ENCODE measurements around the gene TNNC1. TPM values are rescaled to one million over a fixed set of nuclear protein-coding genes. Genes with fewer than 3 reads are reported as not detected.

The TNNC1 gene
- total RNA-seq, 1 donor from 2014 or later: 0.67 TPM

DNA sequence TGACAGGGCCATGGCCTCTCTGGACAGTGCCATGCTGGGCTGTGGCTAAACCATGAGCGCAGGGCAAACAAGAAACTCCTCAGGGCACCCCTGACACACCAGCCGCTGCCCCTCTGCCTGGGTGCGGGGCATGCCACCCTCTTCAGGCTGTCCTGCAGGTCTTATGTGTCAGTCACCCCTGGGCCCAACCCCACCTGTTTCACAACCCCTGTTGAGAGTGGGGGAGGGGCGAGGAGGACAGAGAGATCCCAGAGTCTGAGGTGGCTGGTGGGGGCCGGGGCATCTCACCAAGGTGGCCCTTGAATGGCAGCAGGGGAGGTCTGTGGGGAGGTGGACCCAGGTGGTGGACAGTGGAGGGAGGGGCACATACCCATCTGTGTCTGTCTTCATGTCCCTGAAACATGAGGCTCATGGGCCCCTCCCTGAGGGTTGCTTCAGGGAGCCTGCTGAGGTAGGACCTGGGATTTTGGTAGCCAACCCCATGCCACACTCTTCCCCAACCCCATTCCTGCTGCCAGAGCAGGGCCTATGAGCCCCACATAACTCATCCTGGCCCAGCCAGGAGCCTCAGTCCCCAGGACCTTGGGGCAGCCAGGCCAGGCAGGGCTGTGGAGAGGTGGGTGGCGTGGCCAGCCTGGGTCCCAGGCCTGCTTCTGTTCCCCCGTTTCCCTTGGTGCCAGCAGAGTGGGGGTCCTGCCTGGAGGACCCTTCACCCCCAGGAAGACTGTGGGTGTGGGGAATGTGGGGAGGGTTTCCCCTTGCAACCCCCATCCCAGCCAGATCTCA lies 39.6 kb upstream of the TNNC1 start:
- Mint-ChIP-seq H3K4me3 (ENCODE audit: unreplicated experiment) (no peak overlapping the region), H3K27ac (ENCODE audit: unreplicated experiment) (no peak overlapping the region), H3K9me3 (ENCODE audit: unreplicated experiment) (no peaks in the 10 kb centered on the region), H3K4me1 (ENCODE audit: unreplicated experiment) (peaks cover 73% of the 10 kb centered on the region), H3K27me3 (ENCODE audit: unreplicated experiment) (peaks cover 11% of the 10 kb centered on the region), H3K36me3 (ENCODE audit: low read depth, unreplicated experiment) (peaks cover 28% of the 10 kb centered on the region)
- DNase-seq (ENCODE audit: low spot score): no peak
- TF ChIP-seq, protein P1, sequence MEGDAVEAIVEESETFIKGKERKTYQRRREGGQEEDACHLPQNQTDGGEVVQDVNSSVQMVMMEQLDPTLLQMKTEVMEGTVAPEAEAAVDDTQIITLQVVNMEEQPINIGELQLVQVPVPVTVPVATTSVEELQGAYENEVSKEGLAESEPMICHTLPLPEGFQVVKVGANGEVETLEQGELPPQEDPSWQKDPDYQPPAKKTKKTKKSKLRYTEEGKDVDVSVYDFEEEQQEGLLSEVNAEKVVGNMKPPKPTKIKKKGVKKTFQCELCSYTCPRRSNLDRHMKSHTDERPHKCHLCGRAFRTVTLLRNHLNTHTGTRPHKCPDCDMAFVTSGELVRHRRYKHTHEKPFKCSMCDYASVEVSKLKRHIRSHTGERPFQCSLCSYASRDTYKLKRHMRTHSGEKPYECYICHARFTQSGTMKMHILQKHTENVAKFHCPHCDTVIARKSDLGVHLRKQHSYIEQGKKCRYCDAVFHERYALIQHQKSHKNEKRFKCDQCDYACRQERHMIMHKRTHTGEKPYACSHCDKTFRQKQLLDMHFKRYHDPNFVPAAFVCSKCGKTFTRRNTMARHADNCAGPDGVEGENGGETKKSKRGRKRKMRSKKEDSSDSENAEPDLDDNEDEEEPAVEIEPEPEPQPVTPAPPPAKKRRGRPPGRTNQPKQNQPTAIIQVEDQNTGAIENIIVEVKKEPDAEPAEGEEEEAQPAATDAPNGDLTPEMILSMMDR (IDR thresholded peaks at IDR 0.05; ENCODE audit: unreplicated experiment): no peak

DNA sequence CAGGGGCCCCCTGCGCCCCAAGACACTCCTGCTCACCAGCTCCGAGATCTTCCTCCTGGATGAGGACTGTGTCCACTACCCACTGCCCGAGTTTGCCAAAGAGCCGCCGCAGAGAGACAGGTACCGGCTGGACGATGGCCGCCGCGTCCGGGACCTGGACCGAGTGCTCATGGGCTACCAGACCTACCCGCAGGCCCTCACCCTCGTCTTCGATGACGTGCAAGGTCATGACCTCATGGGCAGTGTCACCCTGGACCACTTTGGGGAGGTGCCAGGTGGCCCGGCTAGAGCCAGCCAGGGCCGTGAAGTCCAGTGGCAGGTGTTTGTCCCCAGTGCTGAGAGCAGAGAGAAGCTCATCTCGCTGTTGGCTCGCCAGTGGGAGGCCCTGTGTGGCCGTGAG lies 38.2 kb upstream of the TNNC1 start:
- Mint-ChIP-seq H3K4me3 (ENCODE audit: unreplicated experiment) (peak overlapping the region; percentile 37), H3K27ac (ENCODE audit: unreplicated experiment) (peak overlapping the region; percentile 92), H3K36me3 (ENCODE audit: low read depth, unreplicated experiment) (peaks cover 25% of the 10 kb centered on the region), H3K27me3 (ENCODE audit: unreplicated experiment) (peaks cover 18% of the 10 kb centered on the region), H3K4me1 (ENCODE audit: unreplicated experiment) (peaks cover 65% of the 10 kb centered on the region), H3K9me3 (ENCODE audit: unreplicated experiment) (no peaks in the 10 kb centered on the region)
- TF ChIP-seq, protein P1 (IDR thresholded peaks at IDR 0.05; ENCODE audit: unreplicated experiment): no peak
- no peak for DNase-seq (ENCODE audit: low spot score)

DNA sequence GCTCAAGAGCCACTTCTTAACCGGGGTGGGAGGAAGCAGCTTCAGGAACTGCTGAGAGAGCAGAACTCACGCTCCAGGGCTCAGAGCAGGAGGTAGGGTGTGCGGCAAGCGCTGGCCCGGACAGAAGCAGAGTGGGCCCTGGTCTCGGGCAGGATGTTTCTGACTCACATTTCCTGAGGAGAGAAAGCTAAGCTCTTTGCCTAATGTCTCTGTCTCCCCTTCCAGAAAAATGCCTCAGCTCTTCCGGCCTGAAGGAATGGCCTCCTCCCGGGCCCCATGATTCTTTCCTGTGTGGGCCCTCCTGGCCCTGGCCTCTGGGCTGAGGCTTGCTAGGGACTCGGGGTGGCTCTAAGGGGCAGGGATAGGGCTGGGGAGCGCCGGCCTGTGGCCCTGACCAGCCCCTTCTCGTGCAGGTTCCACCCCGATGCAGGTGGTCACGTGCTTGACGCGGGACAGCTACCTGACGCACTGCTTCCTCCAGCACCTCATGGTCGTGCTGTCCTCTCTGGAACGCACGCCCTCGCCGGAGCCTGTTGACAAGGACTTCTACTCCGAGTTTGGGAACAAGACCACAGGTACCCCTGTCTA lies 37.2 kb upstream of the TNNC1 start:
- Mint-ChIP-seq H3K4me3 (ENCODE audit: unreplicated experiment) (peak overlapping the region; percentile 80), H3K27ac (ENCODE audit: unreplicated experiment) (peak overlapping the region; percentile 96), H3K27me3 (ENCODE audit: unreplicated experiment) (peaks cover 16% of the 10 kb centered on the region), H3K36me3 (ENCODE audit: low read depth, unreplicated experiment) (peaks cover 31% of the 10 kb centered on the region), H3K9me3 (ENCODE audit: unreplicated experiment) (no peaks in the 10 kb centered on the region), H3K4me1 (ENCODE audit: unreplicated experiment) (peaks cover 56% of the 10 kb centered on the region)
- DNase-seq (ENCODE audit: low spot score): peak; percentile 60
- TF ChIP-seq, protein P1 (IDR thresholded peaks at IDR 0.05; ENCODE audit: unreplicated experiment): no peak

- Mint-ChIP-seq H3K4me3 (ENCODE audit: unreplicated experiment) (peak overlapping the region; percentile 80), H3K4me1 (ENCODE audit: unreplicated experiment) (peaks cover 51% of the 10 kb centered on the region), H3K9me3 (ENCODE audit: unreplicated experiment) (no peaks in the 10 kb centered on the region), H3K27ac (ENCODE audit: unreplicated experiment) (peak overlapping the region; percentile 96), H3K27me3 (ENCODE audit: unreplicated experiment) (peaks cover 16% of the 10 kb centered on the region), H3K36me3 (ENCODE audit: low read depth, unreplicated experiment) (peaks cover 38% of the 10 kb centered on the region)
- DNase-seq (ENCODE audit: low spot score): no peak
- TF ChIP-seq, protein P1 (IDR thresholded peaks at IDR 0.05; ENCODE audit: unreplicated experiment): no peak
These were observed 36.4 kb upstream of the TNNC1 start for GRCh38 chr3:52490035-52490938.
